GM12865 (cell line): Measurements from ENCODE around the gene SAMD4B.

ENCODE experiments used
- DNase-seq: peaks from one replicate; pipeline ENCODE4 v3.0.0; 2010; ENCODE audit warnings: low read depth
- H3K4me3 ChIP-seq: 2 replicates; pipeline ENCODE4 v1.5.1; 2011; ENCODE audit warnings: mild to moderate bottlenecking, low read depth, low read length, control low read depth
- CTCF ChIP-seq: IDR thresholded peaks from 2 replicates; pipeline ENCODE4 v1.5.1; 2011; ENCODE audit warnings: low read length, control low read depth, low read depth, inconsistent platforms; ENCODE audit not compliant: insufficient read depth; ENCODE audit errors: missing control alignments

The SAMD4B gene

GRCh38 chr19:39386557-39386956 lies 44.3 kb downstream of the SAMD4B start:
- H3K4me3 ChIP-seq, result no peak overlapping the region
- no peak for DNase-seq
- no peak for TF ChIP-seq CTCF

- DNase-seq, result no peak
- TF ChIP-seq CTCF, result no peak
- H3K4me3 ChIP-seq, result no peak overlapping the region
These were observed 46.4 kb downstream of the SAMD4B start for GRCh38 chr19:39388657-39389056.

GRCh38 chr19:39389631-39390414 lies 47.6 kb downstream of the SAMD4B start:
- no peak for DNase-seq
- peak overlapping the region; percentile 89 for H3K4me3 ChIP-seq
- no peak for TF ChIP-seq CTCF

- DNase-seq, result no peak
- H3K4me3 ChIP-seq, result peak overlapping the region; percentile 89
- TF ChIP-seq CTCF, result no peak
These were observed 48.2 kb downstream of the SAMD4B start for GRCh38 chr19:39390451-39390750.

- peak within 1 kb of the TSS; percentile 89 for H3K4me3 ChIP-seq
- peak; percentile 13 for TF ChIP-seq CTCF
- DNase-seq, result peak; percentile 100
These were observed 48.7 kb downstream of the SAMD4B start, which contains the start of the genes MED29 and PAF1 for GRCh38 chr19:39390751-39391437. TSS of gene MED29 (plus strand) at chr19:39391378. CDS start at chr19:39391423, 45 bp downstream. TSS of gene PAF1 (minus strand) at chr19:39391106. CDS start at chr19:39390864, 242 bp downstream.

- H3K4me3 ChIP-seq, result peak overlapping the region; percentile 50
- DNase-seq, result peak; percentile 95
- TF ChIP-seq CTCF, result peak; percentile 99
These were observed 55.4 kb downstream of the SAMD4B start for GRCh38 chr19:39397360-39398296.
